Measurements from ENCODE around the gene MEF2A.

- no peak; the same call in 1 of the 2 replicates for TF ChIP-seq POLR2AphosphoS5 (IDR thresholded peaks at IDR 0.05; ENCODE audit: low read depth, low read length)
- no peak for TF ChIP-seq POLR2A (IDR thresholded peaks at IDR 0.05; ENCODE audit: low read depth, low read length)
Observed at GRCh38 chr15:99717161-99718009, 151.6 kb downstream of the MEF2A start.
